HFF-Myc (cell line): ENCODE results near the gene POGZ.

ENCODE experiments used
- DNase-seq: peaks from one replicate; pipeline ENCODE4 v3.0.0-alpha.2; 2011; ENCODE audit warnings: low read depth; ENCODE audit errors: extremely low read depth
- H3K4me3 ChIP-seq: replicated peaks from 2 replicates; pipeline ENCODE4 v1.5.1; 2011; ENCODE audit warnings: low read depth, mild to moderate bottlenecking, control low read depth, low read length
- CTCF ChIP-seq: IDR thresholded peaks from 2 replicates; pipeline ENCODE4 v1.5.1; 2012; ENCODE audit warnings: mild to moderate bottlenecking, low read depth, low read length, control low read depth; ENCODE audit errors: missing control alignments

The POGZ gene

GRCh38 chr1:151502035-151502700 is 42.9 kb upstream of the POGZ start:
- TF ChIP-seq CTCF = no peak
- H3K4me3 ChIP-seq = no peak overlapping the region
- no peak for DNase-seq

GRCh38 chr1:151501474-151501873 is 42.2 kb upstream of the POGZ start:
- DNase-seq = no peak

GRCh38 chr1:151499930-151500329 is 40.6 kb upstream of the POGZ start:
- no peak overlapping the region for H3K4me3 ChIP-seq
- DNase-seq = no peak

More at GRCh38 chr1:151501474-151501873, 42.2 kb upstream of the POGZ start:
- no peak overlapping the region for H3K4me3 ChIP-seq
- TF ChIP-seq CTCF = peak; percentile 10

GRCh38 chr1:151499365-151499764 is 40.1 kb upstream of the POGZ start:
- no peak for TF ChIP-seq CTCF

More at GRCh38 chr1:151499930-151500329, 40.6 kb upstream of the POGZ start:
- no peak for TF ChIP-seq CTCF

GRCh38 chr1:151495316-151495715 is 36.0 kb upstream of the POGZ start:
- TF ChIP-seq CTCF = no peak
- H3K4me3 ChIP-seq = no peak overlapping the region
- DNase-seq = no peak

More at GRCh38 chr1:151499365-151499764, 40.1 kb upstream of the POGZ start:
- DNase-seq = no peak
- no peak overlapping the region for H3K4me3 ChIP-seq

GRCh38 chr1:151494741-151495281 is 35.5 kb upstream of the POGZ start:
- no peak for TF ChIP-seq CTCF
- H3K4me3 ChIP-seq = no peak overlapping the region
- DNase-seq = peak; percentile 51

- no peak for TF ChIP-seq CTCF
- no peak for DNase-seq
- no peak overlapping the region for H3K4me3 ChIP-seq
Measured at GRCh38 chr1:151493042-151493441, 33.7 kb upstream of the POGZ start.
